DMS79 (cell line): ENCODE results near the gene ANKS1B.
"Not testable (repeated sequence)": the region's sequence is repeated elsewhere in the genome, so short reads cannot be mapped to it uniquely, and the experiment has no call there.

ENCODE experiments used
- DNase-seq: peaks from one replicate; lab custom pipeline; 2025; lab: John Stamatoyannopoulos, UW

ANKS1B gene

DNA sequence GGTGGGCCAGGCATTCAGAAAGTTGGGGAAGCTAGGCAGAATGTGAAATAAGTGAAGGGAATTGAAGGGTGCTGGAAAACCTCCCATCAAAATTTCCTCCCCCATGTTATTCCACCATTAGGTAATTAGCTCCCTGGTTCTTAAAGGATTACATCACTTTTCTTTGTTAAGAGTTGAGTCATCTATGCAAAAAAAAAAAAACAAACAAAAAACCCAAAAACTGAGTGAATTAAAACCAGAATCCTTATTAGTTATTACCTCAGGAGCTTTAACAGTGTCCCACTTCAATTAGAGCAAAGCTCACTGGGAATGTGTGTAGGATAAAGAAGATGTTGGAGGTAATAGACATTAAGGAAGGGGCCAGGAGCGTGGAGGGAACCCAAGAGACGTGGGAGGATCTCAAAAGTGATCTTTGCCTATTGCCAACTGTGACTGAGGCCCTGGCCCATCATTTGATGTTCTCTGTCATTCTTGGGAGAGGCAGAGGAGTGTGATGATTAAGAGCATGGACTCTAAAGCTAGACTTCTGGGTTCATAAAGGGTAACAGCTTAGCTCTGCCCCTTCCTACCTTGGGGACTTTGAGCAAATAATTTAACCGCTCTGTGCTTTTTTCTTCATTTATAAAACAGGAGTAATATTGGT is 975.0 kb downstream of the ANKS1B start:
- no peak for DNase-seq

DNA sequence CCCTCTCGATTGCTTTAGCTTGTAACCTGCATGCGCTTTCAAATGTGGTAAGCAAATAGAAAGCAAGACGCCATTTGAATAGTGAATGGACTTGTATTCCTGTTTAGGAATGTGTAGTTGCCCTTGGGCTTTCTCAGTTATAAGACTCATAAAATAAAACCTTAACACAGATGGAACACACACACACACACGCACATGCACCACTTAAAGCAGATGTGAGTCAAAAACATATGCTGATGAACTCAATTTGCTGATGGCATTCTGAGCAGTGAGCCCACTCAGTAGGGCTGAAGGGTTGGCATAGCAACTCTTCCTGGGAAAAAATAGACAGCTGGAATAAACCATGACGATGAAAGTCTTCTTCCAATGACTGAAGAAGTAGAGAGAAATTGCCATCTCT is 979.1 kb downstream of the ANKS1B start:
- no peak for DNase-seq

DNA sequence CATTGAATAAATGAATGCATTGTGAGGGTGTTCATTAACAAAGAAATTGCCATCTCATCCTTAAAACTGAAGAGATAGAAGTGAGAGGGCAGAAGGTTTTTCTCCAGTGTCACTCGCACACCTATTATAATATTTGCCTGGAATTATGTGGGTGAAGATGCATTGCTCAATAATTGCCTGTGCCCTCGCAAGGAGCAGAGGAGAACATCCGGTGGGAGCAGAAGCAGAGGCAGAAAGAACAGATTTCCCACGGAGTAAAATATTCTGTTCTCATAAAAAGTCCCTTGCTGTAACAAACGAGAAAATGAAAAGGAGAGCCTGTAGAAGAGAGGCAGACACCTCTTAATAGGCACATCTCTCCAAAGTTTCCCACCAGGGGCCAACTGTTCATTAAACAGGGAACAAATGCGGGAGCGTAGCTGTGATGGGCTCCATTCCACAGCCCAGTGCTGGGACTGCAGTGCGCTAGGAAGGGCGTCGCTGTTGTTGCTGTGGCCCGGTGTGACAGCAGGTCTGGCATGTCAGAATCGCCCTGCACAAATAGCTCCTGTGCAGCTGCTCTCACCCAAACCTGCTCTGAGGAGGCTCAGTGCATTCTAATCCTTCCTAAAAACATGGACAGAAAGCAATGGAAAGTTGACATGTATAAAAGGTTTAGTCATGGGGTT is 979.8 kb downstream of the ANKS1B start:
- no peak for DNase-seq

DNA sequence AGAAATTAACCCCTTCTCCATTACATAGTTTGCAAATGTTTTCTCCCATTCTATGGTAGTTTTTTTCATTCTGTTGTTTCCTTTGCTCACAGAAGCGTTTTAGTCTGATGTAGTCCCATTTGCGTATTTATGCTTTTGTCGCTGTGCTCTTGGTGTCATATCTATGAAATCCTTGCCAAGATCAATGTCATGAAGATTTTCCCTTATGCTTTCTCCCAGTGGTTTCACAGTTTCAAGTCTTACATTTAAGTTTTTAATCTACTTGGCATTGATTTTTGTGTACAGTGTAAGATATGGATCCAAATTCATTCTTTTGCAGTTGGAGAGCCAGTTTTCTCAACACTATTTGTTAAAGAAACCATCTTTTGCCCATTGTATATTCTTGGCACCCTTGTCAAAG is 982.0 kb downstream of the ANKS1B start:
- no peak for DNase-seq

DNA sequence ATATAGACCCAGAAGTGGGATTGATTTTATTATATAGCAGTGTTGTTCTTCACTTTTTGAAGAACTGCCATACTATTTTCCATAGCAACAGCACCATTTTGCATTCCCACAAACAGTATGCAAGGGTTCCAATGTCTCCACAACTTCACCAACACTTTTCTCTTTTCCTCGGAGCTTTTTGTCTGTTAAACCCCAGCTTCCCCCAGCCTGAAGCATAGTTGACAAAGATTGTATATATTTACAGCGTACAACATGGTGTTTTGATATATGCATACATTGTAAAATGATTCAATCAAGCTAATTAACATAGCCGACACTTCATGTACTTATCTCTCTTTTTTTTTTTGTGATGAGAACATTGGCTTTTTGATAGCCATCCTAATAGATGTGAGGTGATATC is 982.6 kb downstream of the ANKS1B start:
- DNase-seq = no peak

DNA sequence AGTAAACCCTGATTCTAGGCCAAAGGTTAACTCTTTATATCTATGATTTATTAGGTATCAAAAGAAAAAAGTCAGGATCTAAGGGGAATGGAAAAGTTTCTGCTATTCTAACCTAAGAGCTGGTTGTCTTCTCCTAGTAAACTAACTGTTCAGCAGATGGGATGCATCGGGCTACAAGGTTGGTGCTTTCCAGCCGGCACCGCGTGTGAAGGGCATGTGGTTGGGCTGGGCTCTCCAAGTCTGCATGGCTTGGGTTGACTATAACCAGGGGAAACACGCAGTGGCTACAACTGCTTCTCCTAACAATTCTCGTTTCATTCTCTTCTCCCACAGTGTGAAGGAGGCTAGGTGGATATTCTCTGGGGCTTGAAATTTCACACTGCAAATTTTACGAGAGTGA is 985.2 kb downstream of the ANKS1B start:
- no peak for DNase-seq

DNA sequence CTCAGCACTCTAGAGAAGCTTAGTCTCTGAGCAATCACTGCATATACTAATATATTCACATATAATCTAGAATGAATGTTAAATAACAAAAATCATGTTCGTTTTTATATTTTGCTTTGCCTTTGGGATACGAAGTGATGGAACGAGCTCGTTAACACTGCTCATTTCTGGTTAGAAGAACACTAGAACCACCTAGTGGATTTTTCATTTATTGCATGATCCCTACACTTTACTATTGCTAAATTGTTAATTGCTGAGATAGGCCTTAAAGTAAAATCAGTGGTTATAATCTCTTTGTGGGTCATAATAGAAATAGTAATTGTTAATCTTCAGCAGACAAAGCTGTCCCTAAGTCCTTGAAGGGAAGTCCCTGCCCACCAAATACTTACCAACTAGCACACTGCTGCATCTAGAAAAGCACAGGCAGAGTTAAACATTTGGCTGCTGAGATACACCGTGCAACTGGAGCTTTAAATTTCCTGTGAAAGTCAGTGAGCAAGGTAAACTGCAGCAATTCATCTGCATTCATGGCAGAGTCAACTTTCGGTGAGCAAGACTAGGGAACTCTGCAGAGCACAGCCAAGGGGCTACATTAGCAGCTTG is 985.9 kb downstream of the ANKS1B start:
- peak; percentile 22 for DNase-seq

DNA sequence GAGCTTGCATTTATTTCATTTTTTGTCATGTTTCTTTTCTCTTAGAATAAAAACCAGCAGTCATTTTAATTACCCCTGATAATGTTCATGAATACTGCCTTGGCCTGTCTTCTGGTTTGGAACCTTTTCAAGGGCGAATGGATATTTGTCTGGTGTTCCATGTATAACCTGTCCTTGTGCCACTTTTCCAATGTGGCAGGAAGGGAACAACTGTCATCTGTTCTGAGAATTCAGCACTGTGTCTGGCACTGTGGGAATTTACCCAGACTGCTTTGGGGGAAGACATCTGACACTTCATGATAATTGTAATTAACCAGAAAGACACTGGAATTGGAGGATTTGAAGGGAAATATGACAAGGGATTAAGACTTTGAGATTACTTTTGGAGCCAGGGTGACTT is 986.8 kb downstream of the ANKS1B start:
- DNase-seq = no peak

DNA sequence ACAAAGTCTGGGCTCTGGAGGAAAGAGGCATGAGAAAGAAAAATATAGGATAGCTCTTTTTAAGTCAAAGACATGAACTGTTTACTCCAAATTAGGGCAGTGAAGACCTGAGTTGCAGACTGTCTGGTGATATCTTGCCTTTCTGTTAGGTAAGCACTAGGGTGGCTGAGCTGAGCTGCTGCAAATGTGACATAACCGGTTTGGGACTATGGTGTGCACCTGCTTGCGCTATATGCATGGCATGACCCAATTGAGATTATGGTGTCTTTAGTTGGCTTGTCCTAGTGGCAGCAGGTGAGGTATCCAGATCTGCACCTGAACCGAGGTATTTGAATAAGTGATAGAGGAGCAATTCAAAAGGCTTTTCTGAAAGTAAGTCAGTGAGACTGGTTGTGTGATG is 994.1 kb downstream of the ANKS1B start:
- DNase-seq = peak; percentile 66

DNA sequence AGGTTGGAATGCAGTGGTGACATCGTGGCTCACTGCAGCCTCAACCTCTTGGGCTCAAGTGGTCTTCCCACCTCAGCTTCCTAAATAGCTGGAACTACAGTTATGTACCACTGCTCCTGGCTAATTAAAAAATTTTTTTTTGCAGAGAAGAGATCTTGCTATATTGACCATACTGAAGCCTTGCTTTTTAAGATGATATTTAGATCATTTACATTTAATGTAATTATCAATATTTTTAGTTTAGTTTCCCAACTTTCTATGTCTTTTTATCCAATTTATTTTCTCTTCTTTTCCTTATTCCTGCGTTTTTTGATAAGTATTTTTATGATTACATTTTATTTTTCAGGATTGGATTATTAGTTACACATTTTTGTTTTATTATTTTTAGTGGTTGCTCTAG is 999.6 kb downstream of the ANKS1B start:
- DNase-seq = no peak

DNA sequence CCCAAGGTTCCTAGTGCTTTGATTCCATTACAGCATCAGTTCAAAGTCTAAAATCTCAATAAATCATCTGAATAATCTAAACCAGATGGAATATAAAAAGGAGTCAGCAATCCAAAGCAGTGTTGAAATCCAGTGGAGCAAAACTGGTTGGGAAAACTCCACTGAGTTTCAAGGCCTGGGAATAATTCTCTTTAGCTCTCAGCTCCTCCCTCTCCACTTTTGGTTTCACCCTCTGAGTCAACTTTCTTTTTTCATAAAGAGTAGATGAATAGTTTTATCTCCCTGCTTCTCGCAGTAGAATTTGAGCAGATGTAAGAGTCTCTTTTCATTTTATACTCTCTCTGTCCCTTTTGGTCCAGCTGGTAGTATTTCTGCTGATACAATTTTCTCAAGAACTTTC is 1001.1 kb downstream of the ANKS1B start:
- DNase-seq = no peak

DNA sequence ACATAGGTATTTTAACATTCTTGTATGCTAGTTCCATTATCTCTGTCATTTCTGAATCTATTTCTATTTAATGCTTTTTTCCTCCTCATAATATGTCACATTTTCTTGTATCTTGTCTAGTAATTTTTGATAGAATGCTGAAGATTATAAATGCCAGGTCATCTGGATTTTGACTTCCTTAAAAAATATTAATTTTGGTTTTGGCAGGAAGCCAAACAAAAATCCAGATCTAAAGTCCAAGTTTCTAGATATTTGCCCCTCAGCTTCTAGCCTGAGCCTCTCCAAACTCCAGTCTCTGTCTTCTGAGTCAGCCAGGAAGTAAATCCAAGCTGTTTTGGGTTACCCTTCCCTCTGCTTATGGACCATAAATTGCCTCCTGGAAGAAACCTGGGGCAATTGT is 1004.2 kb downstream of the ANKS1B start:
- no peak for DNase-seq

DNA sequence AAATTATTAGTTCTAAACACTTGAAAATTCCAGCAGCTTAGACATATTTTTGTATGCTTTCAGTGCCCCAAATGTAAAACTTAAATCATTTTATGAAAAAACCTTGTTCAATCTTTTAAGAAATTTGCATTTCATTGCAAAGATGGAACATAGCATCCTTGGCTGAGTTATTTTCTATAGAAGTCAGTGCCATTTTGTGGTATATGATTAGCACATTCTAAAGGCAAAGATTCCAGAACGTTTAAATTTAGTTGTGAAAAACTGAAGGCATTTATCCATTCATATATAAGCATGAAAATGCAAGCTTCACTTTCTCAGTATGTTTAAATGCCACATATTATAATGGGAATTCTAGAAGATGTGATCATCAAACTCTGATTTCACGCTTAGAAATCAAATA is 1007.5 kb downstream of the ANKS1B start:
- no peak for DNase-seq

DNA sequence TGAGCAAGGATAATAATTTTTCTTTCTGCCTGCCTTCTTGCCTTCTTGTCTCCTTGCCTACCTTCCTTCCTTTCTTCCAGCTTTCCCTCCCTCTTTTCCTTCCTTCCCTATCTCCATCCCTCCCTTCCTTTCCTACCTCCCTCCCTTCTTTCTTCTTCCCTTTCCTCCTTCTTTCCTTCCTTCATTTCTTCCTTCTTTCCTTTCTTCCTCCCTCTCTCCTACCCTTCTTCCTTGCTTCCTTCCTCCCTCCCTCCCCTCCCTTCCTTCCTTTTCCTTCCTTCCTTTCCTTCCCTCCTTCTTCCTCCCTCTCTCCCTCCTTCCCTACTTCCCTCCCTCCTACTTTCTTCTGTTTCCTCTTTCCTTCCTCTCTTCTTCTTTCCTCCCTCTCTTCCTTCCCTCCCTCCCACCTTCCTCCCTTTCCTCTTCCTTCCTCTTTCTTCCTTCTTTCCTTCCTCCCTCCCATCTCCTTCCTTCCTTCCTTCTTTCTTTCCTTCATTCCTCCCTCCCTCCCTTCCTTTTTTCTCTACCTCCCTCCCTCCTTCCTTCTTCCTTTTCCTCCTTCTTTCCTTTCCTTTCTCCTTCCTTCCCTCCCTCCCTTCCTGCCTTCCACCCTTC is 1009.9 kb downstream of the ANKS1B start:
- no peak for DNase-seq

DNA sequence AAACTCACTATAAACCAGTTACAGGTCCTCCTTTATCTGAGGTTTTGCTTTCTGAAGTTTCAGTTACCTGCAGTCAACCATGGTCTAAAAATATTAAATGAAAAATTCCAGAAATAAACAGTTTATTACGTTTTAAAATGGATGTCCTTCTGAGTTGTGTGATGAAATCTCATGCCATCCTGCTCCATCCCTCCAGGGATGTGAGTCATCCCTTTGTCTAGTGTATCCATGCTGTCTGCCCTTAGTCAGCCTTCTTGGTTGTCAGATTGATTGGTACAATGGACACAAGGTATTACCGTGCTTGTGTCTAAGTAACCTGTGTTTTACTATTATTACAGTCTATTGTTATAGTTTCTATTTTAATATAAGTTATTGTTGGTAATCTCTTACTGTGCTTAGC is 1011.3 kb downstream of the ANKS1B start:
- no peak for DNase-seq

DNA sequence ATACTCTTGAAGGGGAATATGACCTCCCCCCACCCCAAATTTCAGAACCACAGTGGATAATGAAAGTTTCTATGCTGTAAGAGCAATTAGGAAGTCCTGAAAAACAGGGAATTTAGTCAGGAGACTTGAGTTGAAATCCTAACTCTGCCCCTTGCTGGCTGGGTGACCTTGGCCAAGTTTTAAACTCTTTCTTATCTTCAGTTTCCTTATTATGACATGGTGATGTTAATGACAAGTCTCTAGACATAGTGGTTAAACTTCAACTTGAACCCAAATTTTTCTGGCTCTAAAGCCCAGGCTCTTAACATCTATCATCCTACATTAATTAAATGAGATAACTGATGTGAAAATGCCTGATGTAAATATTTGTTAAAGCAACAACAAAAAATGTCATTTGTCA is 1013.8 kb downstream of the ANKS1B start:
- no peak for DNase-seq

DNA sequence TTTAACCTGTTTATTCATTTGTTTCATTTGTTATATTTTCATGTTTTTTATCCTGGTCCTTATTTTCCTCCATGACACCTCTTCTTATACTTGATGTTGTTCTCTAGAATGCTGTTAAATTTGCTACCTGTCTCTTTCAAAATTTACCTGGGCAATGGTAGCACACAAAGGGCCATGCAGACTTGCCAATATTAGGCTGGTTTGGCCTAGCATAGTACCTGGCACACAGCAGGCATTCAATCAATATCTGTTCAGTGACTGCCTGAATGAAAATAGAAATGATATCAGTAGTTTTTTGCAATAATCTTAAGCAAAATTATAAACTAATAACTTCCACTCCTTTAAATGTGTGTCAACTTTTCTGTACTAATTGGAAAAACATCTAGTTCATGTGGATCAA is 1014.5 kb downstream of the ANKS1B start:
- no peak for DNase-seq

DNA sequence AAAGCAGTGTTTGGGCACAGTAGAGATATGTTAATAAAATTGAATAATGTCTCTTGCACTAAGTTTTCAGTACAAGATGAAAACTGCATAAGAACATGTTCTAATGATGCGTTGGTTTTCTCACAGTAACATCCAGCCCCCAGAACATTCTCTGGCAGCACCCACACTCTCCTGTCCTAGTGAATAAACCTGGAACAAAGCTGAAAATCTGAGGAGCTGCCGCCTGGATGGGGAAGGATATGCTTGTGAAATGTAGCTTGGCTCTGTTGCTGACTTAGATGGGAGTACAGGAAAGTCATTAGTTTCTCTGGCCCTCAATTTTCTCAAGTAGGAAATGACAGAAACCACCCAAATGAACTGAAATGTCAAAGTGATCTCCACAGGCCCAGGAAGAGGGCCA is 1015.8 kb downstream of the ANKS1B start:
- no peak for DNase-seq

DNA sequence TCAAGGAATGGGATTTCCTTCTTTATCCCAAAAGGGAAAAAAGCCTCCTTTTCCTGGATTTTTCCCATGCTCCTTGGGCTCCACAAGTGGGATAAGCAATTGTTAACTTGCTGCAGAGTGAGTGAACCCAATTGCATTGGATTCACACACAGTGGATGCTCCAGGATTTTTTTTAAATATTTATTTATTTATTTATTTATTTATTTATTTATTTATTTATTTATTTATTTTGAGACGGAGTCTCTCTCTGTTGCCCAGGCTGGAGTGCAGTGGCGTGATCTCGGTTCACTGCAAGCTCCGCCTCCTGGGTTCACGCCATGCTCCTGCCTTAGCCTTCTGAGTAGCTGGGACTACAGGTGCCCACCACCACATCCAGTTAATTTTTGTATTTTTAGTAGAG is 1027.6 kb downstream of the ANKS1B start:
- not testable (repeated sequence) for DNase-seq

DNA sequence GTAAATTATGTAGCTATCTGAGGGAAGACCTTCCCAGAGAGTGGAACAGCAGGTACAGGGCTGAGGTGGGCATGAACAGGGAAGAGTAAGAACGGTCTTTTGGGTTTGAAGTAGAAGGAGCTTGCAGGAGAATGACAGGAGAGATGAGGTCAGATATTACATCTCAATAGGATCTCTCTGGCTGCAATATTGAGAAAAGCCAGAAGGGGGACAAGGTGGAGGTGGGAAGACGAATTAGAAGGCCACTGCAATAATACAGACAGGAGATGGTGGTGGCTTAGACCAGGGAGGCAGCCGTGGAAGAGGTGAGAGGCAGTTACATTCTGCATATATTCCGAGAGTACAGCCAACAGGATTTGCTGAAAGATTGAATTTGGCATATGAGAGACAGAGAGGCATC is 1029.5 kb downstream of the ANKS1B start:
- DNase-seq = no peak

DNA sequence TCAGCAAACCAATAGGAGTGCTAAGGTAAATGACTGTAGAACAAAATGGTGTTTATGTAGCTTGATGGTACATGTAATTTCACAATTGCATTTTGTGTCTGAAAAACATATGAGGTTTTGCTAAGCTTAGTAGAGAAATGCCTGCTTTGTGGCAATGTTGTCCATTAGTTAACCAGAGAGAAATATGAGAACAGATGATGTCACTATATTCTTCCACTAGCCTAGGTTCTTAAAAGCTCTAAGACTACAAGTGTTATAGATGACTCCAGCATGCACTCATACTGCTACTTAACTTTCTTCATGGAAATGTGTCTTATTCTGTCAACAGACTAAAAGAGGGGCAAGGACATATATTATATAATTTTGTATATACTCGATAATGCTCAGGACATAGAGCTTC is 1030.2 kb downstream of the ANKS1B start:
- no peak for DNase-seq

DNA sequence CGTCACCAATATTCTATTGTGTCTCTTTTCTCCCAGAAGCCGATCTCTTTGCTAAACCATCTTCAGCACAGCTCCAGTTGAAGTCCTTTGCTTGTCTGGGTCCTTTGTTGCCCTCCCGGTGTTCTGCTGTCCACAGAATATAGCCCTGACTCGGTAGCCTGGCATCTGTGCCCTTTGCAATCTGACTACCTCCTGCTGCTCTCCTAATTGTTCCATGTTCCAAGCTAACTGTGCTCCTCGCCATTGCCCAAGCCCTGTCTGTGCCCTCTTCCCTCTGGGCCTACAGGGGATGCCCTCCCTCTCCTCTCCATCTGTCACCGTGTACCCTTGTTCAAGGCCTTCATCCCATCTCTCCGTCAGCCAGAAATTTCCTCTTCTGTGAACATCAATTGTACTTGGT is 1033.3 kb downstream of the ANKS1B start:
- no peak for DNase-seq

DNA sequence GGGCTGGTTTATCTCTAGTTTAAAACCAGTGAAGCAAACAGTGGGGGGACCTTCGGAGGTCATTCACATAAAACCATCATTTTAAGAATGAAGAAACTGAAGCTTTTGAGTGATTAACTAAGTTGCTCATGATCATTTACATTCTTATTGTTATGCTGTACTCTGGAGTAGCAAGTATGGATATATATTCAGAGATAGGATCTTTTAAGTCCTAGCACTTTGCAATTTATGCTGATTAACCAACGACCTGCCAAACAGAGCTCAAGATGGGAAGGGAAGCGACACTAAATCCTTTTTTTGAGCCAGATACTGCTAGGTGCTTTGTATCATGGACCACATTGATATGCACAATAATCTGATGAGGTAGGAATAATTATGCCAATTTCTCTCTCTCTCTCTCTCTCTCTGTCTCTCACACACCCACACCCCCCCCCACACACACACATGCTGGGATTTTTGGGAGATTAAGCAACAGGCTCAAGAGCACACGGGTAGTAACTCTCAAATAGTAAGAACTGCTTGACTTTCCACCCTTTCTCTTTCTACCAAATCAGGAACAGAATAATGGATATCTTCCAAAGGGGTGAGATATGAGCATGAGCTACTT is 1036.3 kb downstream of the ANKS1B start:
- no peak for DNase-seq
